ENCODE results near the gene ADPRM.
"Not testable (repeated sequence)": the region's sequence is repeated elsewhere in the genome, so short reads cannot be mapped to it uniquely, and the experiment has no call there.

Gene ADPRM

DNA sequence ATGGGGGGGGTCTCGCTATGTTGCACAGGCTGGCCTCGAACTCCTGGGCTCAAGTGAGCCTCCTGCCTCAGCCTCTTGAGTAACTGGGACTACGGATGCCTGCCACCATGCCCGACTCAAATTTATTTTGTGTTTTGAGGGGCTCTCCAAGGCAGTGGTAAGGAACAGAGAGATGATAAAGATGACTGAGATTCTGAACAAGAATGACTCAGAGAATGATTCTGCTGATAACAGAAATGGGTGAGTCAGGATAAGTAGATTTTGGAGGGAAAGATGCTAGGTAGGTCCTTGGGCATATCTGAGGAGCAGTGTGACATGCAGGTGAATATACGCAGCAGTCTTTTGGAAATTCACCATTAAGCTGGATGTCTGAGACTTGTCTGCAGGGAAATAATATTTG is 29.8 kb downstream of the ADPRM start:
- Mint-ChIP-seq H3K4me1 (ENCODE audit: low read depth) (peaks cover 13% of the 10 kb centered on the region), H3K36me3 (ENCODE audit: low read depth) (peaks cover 1% of the 10 kb centered on the region), H3K27ac (no peak overlapping the region), H3K9me3 (no peaks in the 10 kb centered on the region), H3K27me3 (ENCODE audit: low read depth) (peaks cover 18% of the 10 kb centered on the region), H3K4me3 (no peak overlapping the region)

DNA sequence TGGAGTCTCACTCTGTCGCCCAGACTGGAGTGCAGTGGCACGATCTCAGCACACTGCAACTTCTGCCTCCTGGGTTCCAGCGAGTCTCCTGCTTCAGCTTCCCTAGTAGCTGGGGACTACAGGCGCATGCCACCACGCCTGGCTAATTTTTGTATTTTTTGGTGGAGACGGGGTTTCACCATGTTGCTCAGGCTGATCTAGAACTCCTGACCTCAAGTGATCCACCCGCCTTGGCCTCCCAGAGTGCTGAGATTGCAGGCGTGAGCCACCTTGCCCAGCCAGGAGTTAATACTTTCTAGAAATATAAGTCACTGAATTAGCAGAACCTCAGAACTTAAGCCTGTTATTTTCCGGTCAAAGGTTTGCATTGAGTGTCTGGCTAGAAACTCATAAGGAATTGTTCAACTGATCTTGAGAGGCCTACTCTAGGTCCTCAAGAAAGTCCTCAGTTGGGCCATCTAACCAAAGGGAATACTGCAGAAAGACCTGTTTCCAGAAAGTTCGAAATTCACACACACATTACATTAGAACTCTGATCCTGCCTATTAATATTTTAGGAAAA is 31.0 kb downstream of the ADPRM start:
- H3K36me3 Mint-ChIP-seq (ENCODE audit: low read depth) = peaks cover 1% of the 10 kb centered on the region
- no peaks in the 10 kb centered on the region for H3K9me3 Mint-ChIP-seq
- no peak overlapping the region for H3K27ac Mint-ChIP-seq
- H3K4me3 Mint-ChIP-seq = no peak overlapping the region
- peaks cover 24% of the 10 kb centered on the region for H3K27me3 Mint-ChIP-seq (ENCODE audit: low read depth)
- H3K4me1 Mint-ChIP-seq (ENCODE audit: low read depth) = peaks cover 13% of the 10 kb centered on the region

DNA sequence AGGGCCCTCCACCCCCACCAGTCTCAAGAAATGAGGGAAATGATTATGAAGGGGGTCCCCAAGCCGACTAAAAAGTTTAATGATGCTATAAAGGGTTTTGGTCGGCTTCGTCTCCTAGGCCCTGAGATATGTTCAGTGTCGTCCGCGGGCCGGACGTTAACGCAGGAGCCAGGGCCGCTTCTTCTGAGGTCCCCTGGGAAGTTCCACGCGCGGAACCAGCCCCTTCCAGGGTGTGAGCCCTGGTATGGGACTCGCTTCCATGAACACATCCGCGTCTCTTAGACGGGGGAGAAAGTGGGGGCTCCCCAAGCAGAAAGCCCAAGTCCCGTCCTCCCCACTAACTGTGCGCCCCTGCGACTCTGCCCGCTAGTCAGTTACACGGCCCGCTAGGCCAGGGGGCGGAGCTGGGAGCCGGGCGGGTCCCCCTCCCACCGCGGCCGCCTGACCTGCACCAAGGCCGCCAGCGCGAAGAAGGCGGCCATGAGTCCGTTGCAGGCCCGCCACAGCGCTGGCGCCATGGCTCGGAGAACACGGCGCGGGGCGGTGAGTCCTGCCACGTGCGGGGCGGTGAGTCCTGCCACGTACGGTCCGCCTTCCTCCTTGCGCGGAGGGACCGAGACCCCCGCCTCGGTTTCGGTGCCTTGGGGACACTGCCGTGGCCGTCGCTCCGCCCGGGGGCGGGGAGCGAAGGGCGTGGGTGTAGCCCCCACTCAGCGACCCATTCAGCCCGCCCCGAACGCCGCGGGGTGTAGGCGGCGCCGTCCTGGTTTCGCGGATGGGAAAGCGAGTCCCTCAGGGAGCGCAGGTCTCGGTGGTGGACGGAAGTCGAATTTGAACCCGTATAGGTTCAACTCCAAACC is 32.2 kb downstream of the ADPRM start, which contains the start of gene TMEM220:
Gene TMEM220 (minus strand): TSS at position 690 of the 860 bp plus-strand sequence. CDS start 172 bp downstream, at position 518.
- H3K36me3 Mint-ChIP-seq (ENCODE audit: low read depth) = peaks cover 1% of the 10 kb centered on the region
- peak within 1 kb of the TSS; percentile 63 for H3K27ac Mint-ChIP-seq
- no peaks in the 10 kb centered on the region for H3K9me3 Mint-ChIP-seq
- H3K4me1 Mint-ChIP-seq (ENCODE audit: low read depth) = peaks cover 13% of the 10 kb centered on the region
- H3K27me3 Mint-ChIP-seq (ENCODE audit: low read depth) = peaks cover 27% of the 10 kb centered on the region
- peak within 1 kb of the TSS; percentile 99 for H3K4me3 Mint-ChIP-seq

DNA sequence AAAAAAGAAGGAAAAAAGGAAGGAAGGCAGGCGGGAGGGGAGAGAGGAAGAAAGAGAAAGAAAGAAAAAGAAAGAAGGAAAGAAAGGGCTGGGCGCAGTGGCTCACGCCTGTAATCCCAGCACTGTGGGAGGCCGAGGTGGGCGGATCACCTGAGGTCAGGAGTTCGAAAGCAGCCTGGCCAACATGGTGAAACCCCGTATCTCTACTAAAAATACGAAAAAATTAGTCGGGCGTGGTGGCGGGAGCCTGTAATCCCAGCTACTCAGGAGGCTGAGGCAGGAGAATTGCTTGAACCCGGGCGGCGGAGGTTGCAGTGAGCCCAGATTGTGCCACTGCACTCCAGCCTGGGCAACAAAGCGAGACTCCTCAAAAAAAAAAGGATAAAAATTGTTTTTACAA is 32.9 kb downstream of the ADPRM start:
- H3K4me3 Mint-ChIP-seq = peak overlapping the region; percentile 99
- peaks cover 28% of the 10 kb centered on the region for H3K27me3 Mint-ChIP-seq (ENCODE audit: low read depth)
- not testable (repeated sequence) for H3K36me3 Mint-ChIP-seq (ENCODE audit: low read depth); H3K9me3 Mint-ChIP-seq
- peak overlapping the region; percentile 63 for H3K27ac Mint-ChIP-seq
- peaks cover 13% of the 10 kb centered on the region for H3K4me1 Mint-ChIP-seq (ENCODE audit: low read depth)

DNA sequence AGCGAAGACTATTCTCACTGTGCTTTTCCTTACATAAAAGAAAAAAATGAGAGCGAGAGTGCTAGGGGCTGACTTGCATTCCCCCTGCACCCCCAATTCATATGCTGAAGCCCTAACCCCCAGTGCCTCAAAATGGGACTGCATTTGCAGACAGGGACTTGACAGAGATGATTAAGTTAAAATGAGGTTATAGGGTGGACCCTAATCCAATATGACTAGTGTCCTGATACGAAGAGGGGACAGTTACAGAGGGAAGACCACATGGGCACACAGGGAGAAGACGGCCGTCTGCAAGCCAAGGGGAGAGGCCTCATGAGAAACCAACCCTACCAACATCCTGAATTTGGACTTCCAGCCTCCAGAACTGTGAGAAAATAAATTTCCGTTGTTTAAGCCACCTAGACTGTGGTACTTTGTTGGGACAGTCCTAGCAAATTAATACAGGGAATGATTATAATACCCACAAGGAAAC is 34.0 kb downstream of the ADPRM start:
- Mint-ChIP-seq H3K27me3 (ENCODE audit: low read depth) (peaks cover 28% of the 10 kb centered on the region), H3K4me3 (no peak overlapping the region), H3K27ac (no peak overlapping the region), H3K36me3 (ENCODE audit: low read depth) (peaks cover 1% of the 10 kb centered on the region), H3K9me3 (no peaks in the 10 kb centered on the region), H3K4me1 (ENCODE audit: low read depth) (peaks cover 13% of the 10 kb centered on the region)

DNA sequence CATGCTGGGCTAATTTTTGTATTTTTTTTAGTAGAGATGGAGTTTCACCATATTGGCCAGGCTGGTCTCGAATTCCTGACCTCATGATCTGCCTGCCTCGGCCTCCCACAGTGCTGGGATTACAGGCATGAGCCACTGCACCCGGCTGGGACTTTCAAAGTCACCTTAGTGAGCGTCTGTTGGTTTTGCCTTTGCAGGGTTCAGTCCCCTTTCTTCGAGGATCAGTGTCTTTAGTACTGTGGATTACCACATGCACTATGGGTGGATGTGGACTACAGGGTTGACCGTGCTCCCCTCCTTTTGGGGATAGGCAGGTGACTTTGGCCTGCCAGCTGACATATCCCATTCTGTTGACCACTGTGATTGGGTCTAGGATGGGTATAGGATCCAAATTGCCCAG is 34.7 kb downstream of the ADPRM start:
- H3K27ac Mint-ChIP-seq; H3K9me3 Mint-ChIP-seq; H3K36me3 Mint-ChIP-seq (ENCODE audit: low read depth); H3K4me3 Mint-ChIP-seq: not testable (repeated sequence)
- peaks cover 27% of the 10 kb centered on the region for H3K27me3 Mint-ChIP-seq (ENCODE audit: low read depth)
- H3K4me1 Mint-ChIP-seq (ENCODE audit: low read depth) = peaks cover 14% of the 10 kb centered on the region

DNA sequence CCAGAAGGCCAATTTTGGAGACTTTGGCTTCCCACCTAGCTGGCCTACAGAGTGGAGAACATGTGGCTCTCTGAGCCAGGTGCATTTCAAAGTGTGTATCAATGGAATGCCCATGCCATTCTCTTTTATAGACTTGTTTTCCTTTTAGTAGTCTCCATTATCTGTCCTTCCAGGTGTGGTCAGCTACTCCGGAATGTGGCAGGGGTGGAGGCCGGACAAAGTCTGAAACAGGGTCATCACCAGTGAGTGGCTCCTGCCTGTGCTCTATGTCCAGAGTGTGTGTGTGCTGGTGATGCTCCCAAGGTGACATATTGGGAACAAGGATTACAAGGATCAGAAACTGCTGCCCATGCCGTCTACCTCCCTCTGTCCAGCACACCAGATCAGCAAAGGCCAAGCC is 36.3 kb downstream of the ADPRM start:
- H3K27ac Mint-ChIP-seq = no peak overlapping the region

DNA sequence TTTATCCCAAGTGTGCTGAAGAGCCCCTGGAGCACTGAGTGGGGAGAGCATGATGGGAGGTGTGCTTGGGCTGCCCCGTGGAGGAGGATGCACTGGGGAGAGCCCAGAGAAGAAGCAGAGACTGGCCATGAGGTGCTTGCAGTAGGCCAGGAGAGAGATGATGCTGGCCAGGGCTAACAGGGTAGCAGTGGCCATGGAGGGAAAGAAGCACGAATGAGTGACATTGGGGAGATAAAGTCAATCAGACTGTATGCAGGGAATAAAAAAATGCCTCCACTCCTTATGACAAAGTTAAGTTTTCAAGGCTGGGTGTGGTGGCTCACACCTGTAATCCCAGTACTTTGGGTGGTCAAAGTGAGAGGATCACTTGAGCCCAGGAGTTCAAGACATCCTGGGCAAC is 37.9 kb downstream of the ADPRM start:
- peaks cover 10% of the 10 kb centered on the region for H3K4me1 Mint-ChIP-seq (ENCODE audit: low read depth)
- H3K27ac Mint-ChIP-seq = no peak overlapping the region
- peaks cover 25% of the 10 kb centered on the region for H3K27me3 Mint-ChIP-seq (ENCODE audit: low read depth)
- H3K36me3 Mint-ChIP-seq (ENCODE audit: low read depth) = no peaks in the 10 kb centered on the region
- H3K4me3 Mint-ChIP-seq = no peak overlapping the region
- no peaks in the 10 kb centered on the region for H3K9me3 Mint-ChIP-seq

More for the DNA sequence above, 36.3 kb downstream of the ADPRM start:
- peaks cover 13% of the 10 kb centered on the region for H3K4me1 Mint-ChIP-seq (ENCODE audit: low read depth)
- H3K36me3 Mint-ChIP-seq (ENCODE audit: low read depth) = no peaks in the 10 kb centered on the region
- H3K4me3 Mint-ChIP-seq = no peak overlapping the region
- H3K27me3 Mint-ChIP-seq (ENCODE audit: low read depth) = peaks cover 23% of the 10 kb centered on the region
- no peaks in the 10 kb centered on the region for H3K9me3 Mint-ChIP-seq

DNA sequence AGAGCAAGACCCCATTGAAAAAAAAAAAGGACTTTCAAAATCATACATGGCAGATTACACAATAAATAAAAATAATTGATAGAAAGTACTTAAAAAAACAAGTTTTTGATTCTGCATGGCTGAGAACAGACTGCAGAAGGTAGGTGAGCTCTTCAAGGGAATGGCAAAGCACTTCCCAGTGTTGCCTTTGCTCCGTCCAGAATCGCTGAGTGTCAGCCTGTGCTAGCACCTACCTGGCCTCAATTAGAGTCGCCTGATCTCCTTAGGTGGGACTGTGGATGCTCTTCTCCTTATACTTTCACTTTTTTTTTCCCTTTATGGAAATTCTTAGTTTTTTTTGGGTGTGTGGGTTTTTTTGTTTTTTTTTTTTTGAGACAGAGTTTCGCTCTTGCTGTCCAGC is 38.4 kb downstream of the ADPRM start:
- H3K4me3 Mint-ChIP-seq = no peak overlapping the region
- no peaks in the 10 kb centered on the region for H3K36me3 Mint-ChIP-seq (ENCODE audit: low read depth)
- H3K27ac Mint-ChIP-seq = no peak overlapping the region
- no peaks in the 10 kb centered on the region for H3K9me3 Mint-ChIP-seq
- H3K4me1 Mint-ChIP-seq (ENCODE audit: low read depth) = peaks cover 6% of the 10 kb centered on the region
- peaks cover 23% of the 10 kb centered on the region for H3K27me3 Mint-ChIP-seq (ENCODE audit: low read depth)

DNA sequence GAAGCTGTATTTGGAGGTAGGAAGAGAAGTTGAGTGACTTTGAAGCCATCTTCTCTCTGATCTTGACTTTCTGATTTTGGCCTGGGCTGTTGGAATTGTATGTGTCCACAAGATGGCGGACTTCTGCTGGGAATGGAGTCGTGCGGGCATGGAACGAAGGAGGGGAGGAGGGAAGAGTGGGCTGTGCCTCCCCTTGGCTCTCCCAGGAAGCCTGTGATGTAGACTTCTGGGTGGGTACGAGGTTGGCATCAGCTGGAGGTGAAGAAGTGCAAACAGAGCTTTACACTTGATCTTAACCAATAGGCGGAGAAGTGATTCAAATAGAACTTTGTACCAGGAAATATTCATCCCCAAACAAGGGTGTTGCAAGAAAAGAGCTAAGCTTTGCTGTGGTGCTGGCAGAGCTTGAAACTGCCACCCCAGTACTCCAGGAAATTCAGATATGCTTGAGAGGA is 39.8 kb downstream of the ADPRM start:
- Mint-ChIP-seq H3K27ac (no peak overlapping the region), H3K4me3 (no peak overlapping the region)

DNA sequence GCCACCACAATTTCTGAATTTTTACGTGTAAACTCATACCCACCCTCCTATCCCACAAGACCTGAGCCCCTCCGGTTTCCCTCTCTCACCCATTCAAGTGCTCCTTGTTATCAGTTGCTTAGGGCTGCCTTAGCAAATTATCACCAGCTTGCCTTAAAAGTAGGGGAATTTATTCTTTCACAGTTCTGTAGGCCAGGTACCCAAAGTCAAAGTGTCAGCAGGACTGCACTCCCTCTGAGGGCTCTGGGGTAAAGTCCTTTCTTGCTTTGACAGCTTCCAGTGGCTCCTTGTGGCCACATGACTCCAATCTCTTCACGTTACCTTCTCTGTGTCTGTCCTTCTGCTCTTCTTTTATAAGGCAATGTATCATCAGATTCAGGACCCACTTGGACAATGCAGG is 40.3 kb downstream of the ADPRM start:
- Mint-ChIP-seq H3K36me3 (ENCODE audit: low read depth) (no peaks in the 10 kb centered on the region), H3K4me1 (ENCODE audit: low read depth) (peaks cover 3% of the 10 kb centered on the region), H3K27ac (no peak overlapping the region), H3K9me3 (no peaks in the 10 kb centered on the region), H3K27me3 (ENCODE audit: low read depth) (peaks cover 16% of the 10 kb centered on the region), H3K4me3 (no peak overlapping the region)

More for the DNA sequence above, 39.8 kb downstream of the ADPRM start:
- Mint-ChIP-seq H3K36me3 (ENCODE audit: low read depth) (no peaks in the 10 kb centered on the region), H3K4me1 (ENCODE audit: low read depth) (peaks cover 3% of the 10 kb centered on the region), H3K27me3 (ENCODE audit: low read depth) (peaks cover 16% of the 10 kb centered on the region), H3K9me3 (no peaks in the 10 kb centered on the region)

DNA sequence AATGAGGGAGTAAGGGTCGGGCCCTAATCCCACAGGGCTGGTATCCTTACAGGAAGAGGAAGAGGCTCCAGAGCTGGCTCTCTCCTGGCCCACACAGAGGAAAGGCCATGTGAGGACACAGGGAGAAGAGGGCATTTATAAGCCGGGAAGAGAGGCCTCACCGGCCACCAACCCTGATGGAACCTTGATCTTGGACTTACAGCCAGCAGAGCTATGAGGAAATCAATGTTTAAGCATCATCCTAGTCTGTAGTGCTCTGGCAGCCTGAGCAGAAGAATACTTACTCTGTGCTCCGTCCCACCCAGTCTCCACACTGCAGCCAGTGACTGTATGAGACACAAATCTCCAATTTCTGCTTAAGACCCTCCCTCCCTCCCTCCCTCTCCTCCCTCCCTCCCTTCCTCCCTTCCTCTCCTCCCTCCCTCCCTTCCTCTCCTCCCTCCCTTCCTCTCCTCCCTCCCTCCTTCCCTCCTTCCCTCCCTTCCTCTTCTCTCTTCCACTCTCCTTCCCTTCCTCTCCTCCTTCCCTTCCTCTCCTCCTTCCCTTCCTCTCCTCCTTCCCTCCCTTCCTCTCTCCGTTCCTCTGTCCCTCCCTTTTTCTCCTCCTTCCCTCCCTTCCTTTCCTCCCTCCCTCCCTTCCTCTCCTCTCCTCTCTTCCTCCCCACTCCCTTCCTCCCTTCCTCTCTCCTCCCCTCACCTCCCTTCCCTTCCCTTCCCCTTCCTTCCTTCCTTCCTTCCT is 41.3 kb downstream of the ADPRM start:
- Mint-ChIP-seq H3K4me3 (no peak overlapping the region), H3K4me1 (ENCODE audit: low read depth) (peaks cover 3% of the 10 kb centered on the region), H3K36me3 (ENCODE audit: low read depth) (no peaks in the 10 kb centered on the region), H3K9me3 (no peaks in the 10 kb centered on the region), H3K27ac (no peak overlapping the region), H3K27me3 (ENCODE audit: low read depth) (peaks cover 10% of the 10 kb centered on the region)

DNA sequence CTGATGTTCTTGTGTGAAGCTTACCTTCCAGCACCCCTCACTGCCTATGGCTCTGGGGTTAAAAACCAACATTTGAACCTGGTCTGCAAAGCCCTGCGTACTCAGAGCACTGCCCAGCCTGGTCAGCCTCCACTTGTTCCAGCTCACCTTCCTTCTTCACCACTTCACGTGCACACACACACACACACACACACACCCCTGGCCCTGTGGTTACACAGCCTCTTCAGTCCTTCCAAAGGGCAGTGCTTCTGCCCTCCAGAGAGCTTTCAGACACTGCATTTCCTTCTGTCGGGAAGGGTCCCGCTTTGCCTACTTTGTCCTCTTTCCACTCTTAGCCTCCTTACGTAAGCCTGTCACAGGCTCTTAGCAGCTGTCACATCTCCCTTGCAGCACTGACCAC is 42.0 kb downstream of the ADPRM start:
- H3K36me3 Mint-ChIP-seq (ENCODE audit: low read depth) = no peaks in the 10 kb centered on the region
- H3K27ac Mint-ChIP-seq = no peak overlapping the region
- H3K9me3 Mint-ChIP-seq = no peaks in the 10 kb centered on the region
- no peak overlapping the region for H3K4me3 Mint-ChIP-seq
- H3K27me3 Mint-ChIP-seq (ENCODE audit: low read depth) = peaks cover 13% of the 10 kb centered on the region
- peaks cover 4% of the 10 kb centered on the region for H3K4me1 Mint-ChIP-seq (ENCODE audit: low read depth)

DNA sequence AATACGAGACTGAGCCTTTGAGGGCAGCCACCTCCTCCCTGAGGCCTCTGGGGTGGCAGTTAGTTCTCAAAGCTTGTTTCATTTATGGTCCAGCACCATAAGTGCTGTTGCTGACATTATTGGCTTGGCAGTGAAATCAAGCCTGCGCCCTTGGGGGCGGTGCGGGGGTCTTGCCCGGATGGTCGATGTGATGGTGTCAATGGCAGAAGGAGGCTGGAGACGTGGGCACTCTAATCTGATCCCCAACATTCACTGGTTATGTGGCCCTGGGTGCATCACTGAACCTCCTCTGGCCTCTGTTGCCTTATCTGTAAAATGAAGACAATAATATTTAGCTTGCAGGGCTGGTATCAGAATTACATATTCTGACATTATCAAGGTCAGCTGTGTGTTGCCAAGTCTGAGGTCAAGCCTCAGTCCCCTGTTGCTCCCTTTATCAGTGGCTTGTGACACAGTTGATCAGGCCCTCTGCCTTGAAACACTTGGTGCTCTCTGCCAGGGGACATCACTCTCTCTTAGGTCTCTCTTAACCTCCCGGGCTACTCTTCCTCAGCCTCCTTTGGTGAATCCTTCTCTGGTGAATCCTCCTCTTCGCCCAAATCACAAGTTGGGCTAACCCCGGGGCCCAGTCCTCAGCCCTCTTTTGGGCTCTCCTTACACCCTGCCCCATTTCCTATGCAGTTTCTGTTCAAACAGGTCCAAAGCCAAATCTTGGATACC is 44.2 kb downstream of the ADPRM start:
- peaks cover 7% of the 10 kb centered on the region for H3K4me1 Mint-ChIP-seq (ENCODE audit: low read depth)
- no peaks in the 10 kb centered on the region for H3K9me3 Mint-ChIP-seq
- no peak overlapping the region for H3K27ac Mint-ChIP-seq
- no peaks in the 10 kb centered on the region for H3K36me3 Mint-ChIP-seq (ENCODE audit: low read depth)
- no peak overlapping the region for H3K4me3 Mint-ChIP-seq
- peaks cover 15% of the 10 kb centered on the region for H3K27me3 Mint-ChIP-seq (ENCODE audit: low read depth)
